GM12873 (cell line): ENCODE results near the gene DHX15.

ENCODE experiments used
- CTCF ChIP-seq: IDR thresholded peaks from 2 replicates; pipeline ENCODE4 v1.5.1; 2012; ENCODE audit warnings: low read depth, mild to moderate bottlenecking, moderate library complexity, low read length, control low read depth; ENCODE audit not compliant: insufficient read depth; ENCODE audit errors: missing control alignments

Gene DHX15

GRCh38 chr4:24582235-24582832, 2.0 kb downstream of the DHX15 start:
- no peak for TF ChIP-seq CTCF

- TF ChIP-seq CTCF = no peak
Observed at GRCh38 chr4:24578364-24578763, 6.0 kb downstream of the DHX15 start.

GRCh38 chr4:24576276-24576675, 8.1 kb downstream of the DHX15 start:
- no peak for TF ChIP-seq CTCF

- TF ChIP-seq CTCF = no peak
Observed at GRCh38 chr4:24574236-24574635, 10.1 kb downstream of the DHX15 start.

GRCh38 chr4:24573582-24573981, 10.8 kb downstream of the DHX15 start:
- no peak for TF ChIP-seq CTCF

GRCh38 chr4:24570574-24571236, 13.6 kb downstream of the DHX15 start:
- TF ChIP-seq CTCF = no peak

- no peak for TF ChIP-seq CTCF
Observed at GRCh38 chr4:24570172-24570571, 14.2 kb downstream of the DHX15 start.
